Measurements from ENCODE around the gene ATP9A.

GRCh38 chr20:51697096-51697826 is 70.9 kb downstream of the ATP9A start:
- no peak for TF ChIP-seq CTCF (conservative IDR thresholded peaks at IDR 0.05)
- no peak for TF ChIP-seq EZH2 (IDR thresholded peaks at IDR 0.05; ENCODE audit: low read depth)
